Occipital lobe (tissue), 2 donors: ENCODE data around the gene PLS3. TPM values are rescaled to one million over a fixed set of nuclear protein-coding genes. Genes with fewer than 3 reads are reported as not detected.

Source experiments
- DNase-seq: peaks from one replicate; lab custom pipeline; 2025; lab: John Stamatoyannopoulos, UW
- total RNA-seq: library from RNA; depleted of rRNA; stranded (reverse); fragments of >200 nt; gene quantifications from one replicate; pipeline ENCODE4 v1.2.3, GENCODE V29; 2014

Gene PLS3
- total RNA-seq, 1 donor from 2014 or later = 102 TPM

- no peak for DNase-seq
Measured at GRCh38 chrX:115564243-115564642, 3.3 kb downstream of the PLS3 start.

- DNase-seq = no peak
Measured at GRCh38 chrX:115565888-115566287, 4.9 kb downstream of the PLS3 start.

GRCh38 chrX:115571712-115572111 lies 10.7 kb downstream of the PLS3 start:
- no peak for DNase-seq

- DNase-seq = no peak
Measured at GRCh38 chrX:115573185-115573584, 12.2 kb downstream of the PLS3 start.

GRCh38 chrX:115576676-115577075 lies 15.7 kb downstream of the PLS3 start:
- DNase-seq = no peak

GRCh38 chrX:115579327-115579726 lies 18.4 kb downstream of the PLS3 start:
- DNase-seq = no peak

- no peak for DNase-seq
Measured at GRCh38 chrX:115579786-115580294, 18.9 kb downstream of the PLS3 start.

- no peak for DNase-seq
Measured at GRCh38 chrX:115581759-115582615, 21.0 kb downstream of the PLS3 start.

GRCh38 chrX:115582616-115583495 lies 21.9 kb downstream of the PLS3 start:
- no peak for DNase-seq

- DNase-seq = no peak
Measured at GRCh38 chrX:115583496-115584004, 22.6 kb downstream of the PLS3 start.

- no peak for DNase-seq
Measured at GRCh38 chrX:115584696-115585095, 23.7 kb downstream of the PLS3 start.

- DNase-seq = no peak
Measured at GRCh38 chrX:115588179-115588578, 27.2 kb downstream of the PLS3 start.

GRCh38 chrX:115589419-115589818 lies 28.4 kb downstream of the PLS3 start:
- no peak for DNase-seq

GRCh38 chrX:115591420-115591819 lies 30.4 kb downstream of the PLS3 start:
- DNase-seq = no peak

- DNase-seq = no peak
Measured at GRCh38 chrX:115591856-115592842, 31.2 kb downstream of the PLS3 start.

- DNase-seq = no peak
Measured at GRCh38 chrX:115592997-115593734, 32.2 kb downstream of the PLS3 start.

- DNase-seq = no peak
Measured at GRCh38 chrX:115595049-115595448, 34.1 kb downstream of the PLS3 start.

GRCh38 chrX:115598556-115598955 lies 37.6 kb downstream of the PLS3 start:
- DNase-seq = no peak

GRCh38 chrX:115602308-115602707 lies 41.3 kb downstream of the PLS3 start:
- DNase-seq = no peak
